ENCODE measurements around the gene KREMEN2.

The KREMEN2 gene

GRCh38 chr16:3013491-3013951, 49.4 kb downstream of the KREMEN2 start:
- TF ChIP-seq ZBTB7A (IDR thresholded peaks at IDR 0.05; ENCODE audit: low read depth) (no peak; the same call in 1 of the 2 replicates), TEAD4 (IDR thresholded peaks at IDR 0.05) (no peak), RAD21 (IDR thresholded peaks at IDR 0.05; ENCODE audit: low read depth) (no peak), EGR1 (IDR thresholded peaks at IDR 0.05) (no peak)
- TF ChIP-seq, protein P1, sequence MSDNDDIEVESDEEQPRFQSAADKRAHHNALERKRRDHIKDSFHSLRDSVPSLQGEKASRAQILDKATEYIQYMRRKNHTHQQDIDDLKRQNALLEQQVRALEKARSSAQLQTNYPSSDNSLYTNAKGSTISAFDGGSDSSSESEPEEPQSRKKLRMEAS (IDR thresholded peaks at IDR 0.05): peak; percentile 80
- TF ChIP-seq, protein P2, sequence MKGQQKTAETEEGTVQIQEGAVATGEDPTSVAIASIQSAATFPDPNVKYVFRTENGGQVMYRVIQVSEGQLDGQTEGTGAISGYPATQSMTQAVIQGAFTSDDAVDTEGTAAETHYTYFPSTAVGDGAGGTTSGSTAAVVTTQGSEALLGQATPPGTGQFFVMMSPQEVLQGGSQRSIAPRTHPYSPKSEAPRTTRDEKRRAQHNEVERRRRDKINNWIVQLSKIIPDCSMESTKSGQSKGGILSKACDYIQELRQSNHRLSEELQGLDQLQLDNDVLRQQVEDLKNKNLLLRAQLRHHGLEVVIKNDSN (IDR thresholded peaks at IDR 0.05): peak; percentile 62

GRCh38 chr16:3013998-3014690, 50.1 kb downstream of the KREMEN2 start:
- TF ChIP-seq YY1 (IDR thresholded peaks at IDR 0.05; ENCODE audit: low read depth): no peak
- no peak for TF ChIP-seq EP300 (IDR thresholded peaks at IDR 0.05; ENCODE audit: borderline replicate concordance)
- no peak for TF ChIP-seq CREB1 (IDR thresholded peaks at IDR 0.05; ENCODE audit: low read depth)
- TF ChIP-seq CEBPB (IDR thresholded peaks at IDR 0.05): no peak
- TF ChIP-seq, protein P3, sequence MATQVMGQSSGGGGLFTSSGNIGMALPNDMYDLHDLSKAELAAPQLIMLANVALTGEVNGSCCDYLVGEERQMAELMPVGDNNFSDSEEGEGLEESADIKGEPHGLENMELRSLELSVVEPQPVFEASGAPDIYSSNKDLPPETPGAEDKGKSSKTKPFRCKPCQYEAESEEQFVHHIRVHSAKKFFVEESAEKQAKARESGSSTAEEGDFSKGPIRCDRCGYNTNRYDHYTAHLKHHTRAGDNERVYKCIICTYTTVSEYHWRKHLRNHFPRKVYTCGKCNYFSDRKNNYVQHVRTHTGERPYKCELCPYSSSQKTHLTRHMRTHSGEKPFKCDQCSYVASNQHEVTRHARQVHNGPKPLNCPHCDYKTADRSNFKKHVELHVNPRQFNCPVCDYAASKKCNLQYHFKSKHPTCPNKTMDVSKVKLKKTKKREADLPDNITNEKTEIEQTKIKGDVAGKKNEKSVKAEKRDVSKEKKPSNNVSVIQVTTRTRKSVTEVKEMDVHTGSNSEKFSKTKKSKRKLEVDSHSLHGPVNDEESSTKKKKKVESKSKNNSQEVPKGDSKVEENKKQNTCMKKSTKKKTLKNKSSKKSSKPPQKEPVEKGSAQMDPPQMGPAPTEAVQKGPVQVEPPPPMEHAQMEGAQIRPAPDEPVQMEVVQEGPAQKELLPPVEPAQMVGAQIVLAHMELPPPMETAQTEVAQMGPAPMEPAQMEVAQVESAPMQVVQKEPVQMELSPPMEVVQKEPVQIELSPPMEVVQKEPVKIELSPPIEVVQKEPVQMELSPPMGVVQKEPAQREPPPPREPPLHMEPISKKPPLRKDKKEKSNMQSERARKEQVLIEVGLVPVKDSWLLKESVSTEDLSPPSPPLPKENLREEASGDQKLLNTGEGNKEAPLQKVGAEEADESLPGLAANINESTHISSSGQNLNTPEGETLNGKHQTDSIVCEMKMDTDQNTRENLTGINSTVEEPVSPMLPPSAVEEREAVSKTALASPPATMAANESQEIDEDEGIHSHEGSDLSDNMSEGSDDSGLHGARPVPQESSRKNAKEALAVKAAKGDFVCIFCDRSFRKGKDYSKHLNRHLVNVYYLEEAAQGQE (IDR thresholded peaks at IDR 0.05; ENCODE audit: low read depth): no peak
- TF ChIP-seq EGR1 (IDR thresholded peaks at IDR 0.05): no peak

- no peak for TF ChIP-seq TCF12 (IDR thresholded peaks at IDR 0.05; ENCODE audit: low read depth)
- TF ChIP-seq, protein P1 (IDR thresholded peaks at IDR 0.05): no peak
- TF ChIP-seq EP300 (IDR thresholded peaks at IDR 0.05; ENCODE audit: borderline replicate concordance): no peak
- TF ChIP-seq ZBTB7A (IDR thresholded peaks at IDR 0.05; ENCODE audit: low read depth): no peak
- no peak for TF ChIP-seq NFIC (IDR thresholded peaks at IDR 0.05)
- TF ChIP-seq YY1 (IDR thresholded peaks at IDR 0.05; ENCODE audit: low read depth): no peak
- no peak for TF ChIP-seq RAD21 (IDR thresholded peaks at IDR 0.05; ENCODE audit: low read depth)
- TF ChIP-seq TEAD4 (IDR thresholded peaks at IDR 0.05): no peak
- TF ChIP-seq, protein P2 (IDR thresholded peaks at IDR 0.05): no peak
- no peak for TF ChIP-seq EGR1 (IDR thresholded peaks at IDR 0.05)
- no peak for TF ChIP-seq CEBPB (IDR thresholded peaks at IDR 0.05)
- TF ChIP-seq FOXM1 (IDR thresholded peaks at IDR 0.05; ENCODE audit: borderline replicate concordance, low read depth): no peak
- no peak for TF ChIP-seq TAF1 (IDR thresholded peaks at IDR 0.05; ENCODE audit: low read depth)
- TF ChIP-seq CREB1 (IDR thresholded peaks at IDR 0.05; ENCODE audit: low read depth): no peak
- TF ChIP-seq, protein P3 (IDR thresholded peaks at IDR 0.05; ENCODE audit: low read depth): no peak
These were observed 50.9 kb downstream of the KREMEN2 start for GRCh38 chr16:3014971-3015370.

- TF ChIP-seq YY1 (IDR thresholded peaks at IDR 0.05; ENCODE audit: low read depth): no peak
- TF ChIP-seq TEAD4 (IDR thresholded peaks at IDR 0.05): no peak
These were observed 51.9 kb downstream of the KREMEN2 start for GRCh38 chr16:3015865-3016521.

GRCh38 chr16:3017344-3017743, 53.3 kb downstream of the KREMEN2 start:
- TF ChIP-seq, protein P1 (IDR thresholded peaks at IDR 0.05): no peak
- TF ChIP-seq EP300 (IDR thresholded peaks at IDR 0.05; ENCODE audit: borderline replicate concordance): no peak
- no peak for TF ChIP-seq RAD21 (IDR thresholded peaks at IDR 0.05; ENCODE audit: low read depth)
- no peak for TF ChIP-seq TAF1 (IDR thresholded peaks at IDR 0.05; ENCODE audit: low read depth)
- no peak for TF ChIP-seq CEBPB (IDR thresholded peaks at IDR 0.05)
- no peak for TF ChIP-seq TEAD4 (IDR thresholded peaks at IDR 0.05)
- TF ChIP-seq, protein P2 (IDR thresholded peaks at IDR 0.05): no peak
- no peak for TF ChIP-seq FOXM1 (IDR thresholded peaks at IDR 0.05; ENCODE audit: borderline replicate concordance, low read depth)
- TF ChIP-seq YY1 (IDR thresholded peaks at IDR 0.05; ENCODE audit: low read depth): no peak
- TF ChIP-seq CREB1 (IDR thresholded peaks at IDR 0.05; ENCODE audit: low read depth): no peak
- no peak for TF ChIP-seq TCF12 (IDR thresholded peaks at IDR 0.05; ENCODE audit: low read depth)
- TF ChIP-seq, protein P3 (IDR thresholded peaks at IDR 0.05; ENCODE audit: low read depth): no peak
